IPS DF 6.9 (cell line): ENCODE data around the gene ZG16.
"Not testable (repeated sequence)": the region's sequence is repeated elsewhere in the genome, so short reads cannot be mapped to it uniquely, and the experiment has no call there.

ENCODE experiments used
- DNase-seq: peaks from one replicate; pipeline ENCODE4 v3.0.0-alpha.2; 2013; ENCODE audit warnings: low read depth, low spot score
- H3K27ac ChIP-seq: one replicate; pipeline ENCODE4 v1.5.1; 2013; ENCODE audit warnings: low read length, control low read depth
- H3K27me3 ChIP-seq: 2 replicates; pipeline ENCODE4 v1.6.1; 2013; ENCODE audit warnings: mild to moderate bottlenecking, low read length; ENCODE audit not compliant: control insufficient read depth, insufficient read depth
- H3K36me3 ChIP-seq: 2 replicates; pipeline ENCODE4 v1.6.1; 2013; ENCODE audit warnings: low read length; ENCODE audit not compliant: control insufficient read depth, insufficient read depth
- H3K4me1 ChIP-seq: 2 replicates; pipeline ENCODE4 v1.6.1; 2013; ENCODE audit warnings: low read length; ENCODE audit not compliant: control insufficient read depth, insufficient read depth
- H3K4me3 ChIP-seq: 2 replicates; pipeline ENCODE4 v1.5.1; 2013; ENCODE audit warnings: mild to moderate bottlenecking, low read length
- H3K9me3 ChIP-seq: 2 replicates; pipeline ENCODE4 v1.6.1; 2013; ENCODE audit warnings: low read length, inconsistent platforms; ENCODE audit not compliant: control insufficient read depth, insufficient read depth
- WGBS: extraction: QIAGEN DNeasy Blood & Tissue Kit; methylation state at CpG from one replicate; pipeline ENCODE4 v1.1.7; 2013; ENCODE audit warnings: mixed read lengths, missing lambda C conversion rate; ENCODE audit not compliant: insufficient read length, insufficient coverage; 5-methylcytosine and 5-hydroxymethylcytosine counted together

Gene ZG16

GRCh38 chr16:29777576-29778350 is at the start of gene ZG16:
ZG16 (plus strand) TSS chr16:29778256; CDS start chr16:29779267, 1,011 bp downstream.
- no peak within 1 kb of the TSS for H3K4me3 ChIP-seq
- H3K4me1 ChIP-seq, result 0 out of 2 replicates have a peak, but pooled peaks cover 1% of the 10 kb centered on the region
- WGBS, result no CpG with 5 or more reads among the region's 10 CpGs
- H3K9me3 ChIP-seq, result no peaks in the 10 kb centered on the region
- DNase-seq, result no peak
- no peak within 1 kb of the TSS for H3K27ac ChIP-seq
- H3K27me3 ChIP-seq, result no peaks in the 10 kb centered on the region
- no peaks in the 10 kb centered on the region for H3K36me3 ChIP-seq

- Histone ChIP-seq H3K9me3 (no peaks in the 10 kb centered on the region), H3K4me1 (no peaks in the 10 kb centered on the region), H3K4me3 (no peak overlapping the region), H3K36me3 (peaks cover 20% of the 10 kb centered on the region), H3K27me3 (no peaks in the 10 kb centered on the region), H3K27ac (no peak overlapping the region)
- DNase-seq, result no peak
- no CpG with 5 or more reads among the region's 6 CpGs for WGBS
Measured at GRCh38 chr16:29729116-29729521, 48.9 kb upstream of the ZG16 start.

GRCh38 chr16:29730649-29731048 is 47.4 kb upstream of the ZG16 start:
- H3K27ac ChIP-seq, result no peak overlapping the region
- no peak for DNase-seq
- WGBS, result no CpG with 5 or more reads among the region's 7 CpGs

GRCh38 chr16:29731768-29732601 is 46.1 kb upstream of the ZG16 start:
- not testable (repeated sequence) for H3K27me3 ChIP-seq, H3K4me3 ChIP-seq, H3K4me1 ChIP-seq, H3K9me3 ChIP-seq, H3K27ac ChIP-seq, DNase-seq
- no CpG with 5 or more reads among the region's 13 CpGs for WGBS
- H3K36me3 ChIP-seq, result peaks cover 28% of the 10 kb centered on the region

More at GRCh38 chr16:29730649-29731048, 47.4 kb upstream of the ZG16 start:
- Histone ChIP-seq H3K36me3 (peaks cover 23% of the 10 kb centered on the region), H3K9me3 (no peaks in the 10 kb centered on the region), H3K27me3 (no peaks in the 10 kb centered on the region), H3K4me1 (no peaks in the 10 kb centered on the region), H3K4me3 (no peak overlapping the region)

GRCh38 chr16:29734786-29735185 is 43.3 kb upstream of the ZG16 start:
- Histone ChIP-seq H3K27me3 (no peaks in the 10 kb centered on the region), H3K4me1 (no peaks in the 10 kb centered on the region; the same call in 1 of the 2 replicates), H3K36me3 (peaks cover 21% of the 10 kb centered on the region), H3K9me3 (no peaks in the 10 kb centered on the region), H3K4me3 (no peak overlapping the region), H3K27ac (no peak overlapping the region)
- no peak for DNase-seq
- WGBS, result no CpG with 5 or more reads among the region's 1 CpG

GRCh38 chr16:29736112-29736511 is 41.9 kb upstream of the ZG16 start:
- no peak overlapping the region for H3K27ac ChIP-seq

GRCh38 chr16:29736764-29737163 is 41.3 kb upstream of the ZG16 start:
- no CpG with 5 or more reads among the region's 6 CpGs for WGBS

More at GRCh38 chr16:29736112-29736511, 41.9 kb upstream of the ZG16 start:
- Histone ChIP-seq H3K9me3 (no peaks in the 10 kb centered on the region), H3K4me1 (no peaks in the 10 kb centered on the region; the same call in 1 of the 2 replicates), H3K4me3 (no peak overlapping the region), H3K36me3 (peaks cover 18% of the 10 kb centered on the region; the same call in 1 of the 2 replicates), H3K27me3 (no peaks in the 10 kb centered on the region)
- no CpG with 5 or more reads among the region's 5 CpGs for WGBS
- no peak for DNase-seq

GRCh38 chr16:29737713-29738112 is 40.3 kb upstream of the ZG16 start:
- peaks cover 16% of the 10 kb centered on the region; the same call in 1 of the 2 replicates for H3K36me3 ChIP-seq
- H3K27ac ChIP-seq, result no peak overlapping the region
- no peak overlapping the region for H3K4me3 ChIP-seq
- H3K4me1 ChIP-seq, result no peaks in the 10 kb centered on the region; the same call in 1 of the 2 replicates
- no peak for DNase-seq
- no peaks in the 10 kb centered on the region for H3K27me3 ChIP-seq
- no peaks in the 10 kb centered on the region for H3K9me3 ChIP-seq
- WGBS, result no CpG with 5 or more reads among the region's 5 CpGs

More at GRCh38 chr16:29736764-29737163, 41.3 kb upstream of the ZG16 start:
- Histone ChIP-seq H3K9me3 (no peaks in the 10 kb centered on the region), H3K4me1 (no peaks in the 10 kb centered on the region; the same call in 1 of the 2 replicates), H3K27me3 (no peaks in the 10 kb centered on the region), H3K36me3 (peaks cover 18% of the 10 kb centered on the region; the same call in 1 of the 2 replicates), H3K4me3 (no peak overlapping the region), H3K27ac (no peak overlapping the region)
- no peak for DNase-seq

GRCh38 chr16:29738514-29738913 is 39.5 kb upstream of the ZG16 start:
- Histone ChIP-seq H3K4me1 (no peaks in the 10 kb centered on the region; the same call in 1 of the 2 replicates), H3K4me3 (no peak overlapping the region), H3K9me3 (no peaks in the 10 kb centered on the region), H3K36me3 (peaks cover 14% of the 10 kb centered on the region; the same call in 1 of the 2 replicates), H3K27me3 (no peaks in the 10 kb centered on the region), H3K27ac (no peak overlapping the region)
- WGBS, result no CpG with 5 or more reads among the region's 2 CpGs
- no peak for DNase-seq

- H3K4me3 ChIP-seq, DNase-seq, H3K9me3 ChIP-seq, H3K27ac ChIP-seq, H3K4me1 ChIP-seq, H3K36me3 ChIP-seq, H3K27me3 ChIP-seq: not testable (repeated sequence)
- 100% methylated on average over 1 of the region's 6 CpGs for WGBS
Measured at GRCh38 chr16:29739927-29740629, 38.0 kb upstream of the ZG16 start.
